OCI-LY1 (cell line): Measurements from ENCODE around the gene IQCM.

ENCODE experiments used
- CTCF ChIP-seq: fragments of 200-600 bp; sonication (generic), shearing (Covaris generic); IDR thresholded peaks from 2 replicates; pipeline ENCODE4 v1.5.1; 2017; ENCODE audit warnings: mild to moderate bottlenecking, antibody characterized with exemption, low read length, moderate library complexity, mixed read lengths
- EZH2 ChIP-seq: fragments of 200-600 bp; sonication (generic), shearing (Covaris generic); IDR thresholded peaks from 2 replicates; pipeline ENCODE4 v1.8.0; 2017; ENCODE audit warnings: borderline replicate concordance, mixed run types, mild to moderate bottlenecking, antibody characterized with exemption, low read length, moderate library complexity, mixed read lengths

GRCh38 chr4:149727663-149728062, 88.0 kb downstream of the IQCM start:
- TF ChIP-seq EZH2 (no peak), CTCF (no peak)
